NCI-H460 (cell line): ENCODE results near the gene IFT172. TPM values are rescaled to one million over a fixed set of nuclear protein-coding genes. Genes with fewer than 3 reads are reported as not detected.
"Not testable (repeated sequence)": the region's sequence is repeated elsewhere in the genome, so short reads cannot be mapped to it uniquely, and the experiment has no call there.

ENCODE experiments used
- DNase-seq: peaks from one replicate; pipeline ENCODE4 v3.0.0-alpha.2; 2016; ENCODE audit warnings: low read depth; ENCODE audit errors: extremely low read depth
- total RNA-seq: library from RNA; depleted of rRNA; stranded (reverse); fragments of >200 nt; shearing (Covaris generic); gene quantifications from 2 replicates; pipeline ENCODE4 v1.2.3, GENCODE V29; 2014

The IFT172 gene
- total RNA-seq, 1 experiment from 2014 or later: 20.2 TPM

- peak; percentile 80 for DNase-seq
These were observed 60.5 kb downstream of the IFT172 start for GRCh38 chr2:27428978-27429541.

GRCh38 chr2:27428213-27428977 is 61.1 kb downstream of the IFT172 start, which contains the start of gene NRBP1:
NRBP1 (plus strand) TSS chr2:27428631; CDS start chr2:27433274, 4,643 bp downstream.
- peak; percentile 83 for DNase-seq

- DNase-seq: no peak
These were observed 61.7 kb downstream of the IFT172 start for GRCh38 chr2:27427863-27428212.

- DNase-seq: not testable (repeated sequence)
These were observed 64.5 kb downstream of the IFT172 start for GRCh38 chr2:27425039-27425438.

GRCh38 chr2:27422958-27423357 is 66.6 kb downstream of the IFT172 start:
- no peak for DNase-seq

GRCh38 chr2:27421660-27422250 is 67.8 kb downstream of the IFT172 start:
- no peak for DNase-seq

- DNase-seq: no peak
These were observed 68.5 kb downstream of the IFT172 start for GRCh38 chr2:27420996-27421395.

GRCh38 chr2:27416151-27416550 is 73.4 kb downstream of the IFT172 start:
- DNase-seq: no peak

- DNase-seq: no peak
These were observed 77.0 kb downstream of the IFT172 start for GRCh38 chr2:27412419-27413152.

GRCh38 chr2:27409321-27410073 is 80.0 kb downstream of the IFT172 start, which contains the start of gene PPM1G:
PPM1G (minus strand) TSS chr2:27409591; CDS start chr2:27409422, 169 bp downstream.
- peak; percentile 93 for DNase-seq

- no peak for DNase-seq
These were observed 80.8 kb downstream of the IFT172 start for GRCh38 chr2:27408601-27409320.

GRCh38 chr2:27407798-27408491 is 81.6 kb downstream of the IFT172 start:
- DNase-seq: peak; percentile 51

- no peak for DNase-seq
These were observed 89.0 kb downstream of the IFT172 start for GRCh38 chr2:27400348-27401135.

GRCh38 chr2:27398962-27399361 is 90.6 kb downstream of the IFT172 start:
- DNase-seq: no peak
